Measurements from ENCODE around the gene TUT7.

GRCh38 chr9:86328156-86328555 is 26.1 kb downstream of the TUT7 start:
- no peak for TF ChIP-seq CTCF (IDR thresholded peaks at IDR 0.05)
- TF ChIP-seq POLR2A (IDR thresholded peaks at IDR 0.05): no peak
- TF ChIP-seq EP300 (IDR thresholded peaks at IDR 0.05): no peak
